Caco-2 (cell line): ENCODE measurements around the gene PARD3B. TPM values are rescaled to one million over a fixed set of nuclear protein-coding genes. Genes with fewer than 3 reads are reported as not detected.

Experiments used
- BruUV-seq: library from RNA; stranded (reverse); fragments of 400-500 nt; replicated peaks from 2 replicates; lab custom pipeline; 2021; lab: Mats Ljungman, UMichigan
- CTCF ChIA-PET: fragments of 300-600 bp; sonication (Branson Sonifier 250); formaldehyde crosslinking; loops from one replicate; lab custom pipeline; 2022; ENCODE audit warnings: antibody characterized with exemption; lab: Charles Lee
- POLR2A ChIA-PET: fragments of 300-600 bp; sonication (Branson Sonifier 250); formaldehyde crosslinking; loops from one replicate; lab custom pipeline; 2022; ENCODE audit warnings: antibody characterized with exemption; lab: Charles Lee
- DNase-seq, 2 experiments: peaks; one replicate each; pipeline versions ENCODE4 v3.0.0 to v3.0.0-alpha.2; 2020 to 2022
- H3K27me3 ChIP-seq: replicated peaks from 2 replicates; pipeline ENCODE4 v1.6.0; 2011; ENCODE audit warnings: low read length; ENCODE audit not compliant: control insufficient read depth, insufficient read depth
- H3K36me3 ChIP-seq: 2 replicates; pipeline ENCODE4 v1.5.1; 2011; ENCODE audit warnings: low read length; ENCODE audit not compliant: control insufficient read depth, insufficient read depth
- H3K4me1 ChIP-seq: fragments of 250-450 bp; sonication (Bioruptor Pico); 2 replicates; pipeline ENCODE4 v1.5.1; 2020; ENCODE audit warnings: mild to moderate bottlenecking
- H3K4me3 ChIP-seq: 2 replicates; pipeline ENCODE4 v1.5.1; 2011; ENCODE audit warnings: low read depth, mild to moderate bottlenecking, control low read depth, low read length
- H3K9me3 ChIP-seq: fragments of 250-450 bp; sonication (Bioruptor Pico); 2 replicates; pipeline ENCODE4 v1.5.1; 2020; ENCODE audit warnings: mild to moderate bottlenecking, moderate library complexity
- H3K27ac Mint-ChIP-seq: one replicate; pipeline ENCODE4 v1.8.0; 2022; ENCODE audit warnings: mixed read lengths; ENCODE audit not compliant: unreplicated experiment
- H3K27me3 Mint-ChIP-seq: one replicate; pipeline ENCODE4 v1.8.0; 2022; ENCODE audit warnings: mixed read lengths; ENCODE audit not compliant: insufficient read depth, unreplicated experiment
- H3K36me3 Mint-ChIP-seq: one replicate; pipeline ENCODE4 v1.8.0; 2022; ENCODE audit warnings: mild to moderate bottlenecking, mixed read lengths; ENCODE audit not compliant: insufficient read depth, unreplicated experiment
- H3K4me1 Mint-ChIP-seq: one replicate; pipeline ENCODE4 v1.8.0; 2022; ENCODE audit warnings: low read depth, mixed read lengths; ENCODE audit not compliant: unreplicated experiment
- H3K4me3 Mint-ChIP-seq: one replicate; pipeline ENCODE4 v1.8.0; 2022; ENCODE audit warnings: mild to moderate bottlenecking, moderate library complexity, mixed read lengths; ENCODE audit not compliant: unreplicated experiment
- H3K9me3 Mint-ChIP-seq: one replicate; pipeline ENCODE4 v1.8.0; 2022; ENCODE audit warnings: mixed read lengths; ENCODE audit not compliant: unreplicated experiment
- intact Hi-C: fragments of 100-400 bp; cut with micrococcal nuclease; formaldehyde crosslinking; loops from one replicate; pipeline ENCODE4 v1.10.0; 2022; ENCODE audit not compliant: unreplicated experiment
- total RNA-seq: library from RNA; stranded (reverse); gene quantifications from 2 replicates; pipeline ENCODE4 v1.2.3, GENCODE V29; 2022
- TF ChIP-seq, protein P1 (sequence below), 2 experiments: fragments of 200-600 bp in 1 of 2; IDR thresholded peaks; 1 replicate in 1 of 2; 2 replicates in 1 of 2; pipeline versions ENCODE4 v1.5.1 to v1.8.0; 2011 to 2022; ENCODE audit warnings: antibody characterized with exemption in 1 of 2, control low read depth in 1 of 2, inconsistent platforms in 1 of 2, low read depth in 1 of 2, low read length in 1 of 2, mild to moderate bottlenecking in 1 of 2, moderate library complexity in 1 of 2; ENCODE audit not compliant: insufficient read depth in 1 of 2, severe bottlenecking in 1 of 2, unreplicated experiment in 1 of 2

PARD3B gene
- total RNA-seq, 1 experiment from 2014 or later = 68.9 TPM

- Mint-ChIP-seq H3K4me1 (no peaks in the 10 kb centered on the region), H3K4me3 (no peak overlapping the region), H3K27ac (no peak overlapping the region), H3K9me3 (no peaks in the 10 kb centered on the region), H3K27me3 (no peaks in the 10 kb centered on the region), H3K36me3 (peaks cover 6% of the 10 kb centered on the region)
- BruUV-seq = no TSS peak
- Histone ChIP-seq H3K4me3 (no peak overlapping the region), H3K4me1 (no peaks in the 10 kb centered on the region), H3K9me3 (no peaks in the 10 kb centered on the region), H3K27me3 (no peaks in the 10 kb centered on the region), H3K36me3 (no peaks in the 10 kb centered on the region)
- TF ChIP-seq, protein P1, sequence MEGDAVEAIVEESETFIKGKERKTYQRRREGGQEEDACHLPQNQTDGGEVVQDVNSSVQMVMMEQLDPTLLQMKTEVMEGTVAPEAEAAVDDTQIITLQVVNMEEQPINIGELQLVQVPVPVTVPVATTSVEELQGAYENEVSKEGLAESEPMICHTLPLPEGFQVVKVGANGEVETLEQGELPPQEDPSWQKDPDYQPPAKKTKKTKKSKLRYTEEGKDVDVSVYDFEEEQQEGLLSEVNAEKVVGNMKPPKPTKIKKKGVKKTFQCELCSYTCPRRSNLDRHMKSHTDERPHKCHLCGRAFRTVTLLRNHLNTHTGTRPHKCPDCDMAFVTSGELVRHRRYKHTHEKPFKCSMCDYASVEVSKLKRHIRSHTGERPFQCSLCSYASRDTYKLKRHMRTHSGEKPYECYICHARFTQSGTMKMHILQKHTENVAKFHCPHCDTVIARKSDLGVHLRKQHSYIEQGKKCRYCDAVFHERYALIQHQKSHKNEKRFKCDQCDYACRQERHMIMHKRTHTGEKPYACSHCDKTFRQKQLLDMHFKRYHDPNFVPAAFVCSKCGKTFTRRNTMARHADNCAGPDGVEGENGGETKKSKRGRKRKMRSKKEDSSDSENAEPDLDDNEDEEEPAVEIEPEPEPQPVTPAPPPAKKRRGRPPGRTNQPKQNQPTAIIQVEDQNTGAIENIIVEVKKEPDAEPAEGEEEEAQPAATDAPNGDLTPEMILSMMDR (IDR thresholded peaks at IDR 0.05; ENCODE audit: insufficient read depth in 1 of 2, low read depth in 1 of 2, low read length in 1 of 2, severe bottlenecking in 1 of 2, unreplicated experiment in 1 of 2) = no peak
- ChIA-PET CTCF (no interaction called here), POLR2A (no interaction called here)
- DNase-seq = no peak
- intact Hi-C loops = no loop called here
Observed at GRCh38 chr2:205283736-205284270, 738.5 kb downstream of the PARD3B start.

DNA sequence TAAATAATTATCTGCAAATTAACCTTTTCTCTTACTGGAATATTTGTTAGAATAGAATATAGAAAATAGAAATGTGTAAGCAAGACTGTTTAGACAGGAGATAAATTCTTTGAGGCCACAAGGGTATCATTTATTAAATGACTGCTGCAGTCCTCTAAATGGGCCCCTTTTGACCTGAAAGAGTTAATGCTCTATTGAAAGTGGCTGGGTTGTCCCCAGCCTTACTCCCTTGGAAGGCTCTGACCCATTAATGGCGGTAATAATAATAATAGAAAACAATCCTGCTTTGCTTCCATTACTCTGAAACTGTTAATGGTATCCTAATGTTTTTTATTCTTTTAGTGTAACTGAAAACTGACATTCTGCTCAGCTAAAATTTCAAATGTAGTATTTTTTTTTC is 739.1 kb downstream of the PARD3B start:
- Histone ChIP-seq H3K4me3 (no peak overlapping the region), H3K4me1 (no peaks in the 10 kb centered on the region), H3K9me3 (no peaks in the 10 kb centered on the region), H3K36me3 (no peaks in the 10 kb centered on the region), H3K27me3 (no peaks in the 10 kb centered on the region)
- TF ChIP-seq, protein P1 (IDR thresholded peaks at IDR 0.05; ENCODE audit: insufficient read depth in 1 of 2, low read depth in 1 of 2, low read length in 1 of 2, severe bottlenecking in 1 of 2, unreplicated experiment in 1 of 2) = no peak
- intact Hi-C loops = no loop called here
- no peak overlapping the region for H3K4me3 Mint-ChIP-seq
- no peak overlapping the region for H3K27ac Mint-ChIP-seq
- H3K4me1 Mint-ChIP-seq = no peaks in the 10 kb centered on the region
- POLR2A ChIA-PET = no interaction called here
- BruUV-seq = no TSS peak
- CTCF ChIA-PET = no interaction called here
- H3K27me3 Mint-ChIP-seq = no peaks in the 10 kb centered on the region
- peaks cover under 1% of the 10 kb centered on the region for H3K36me3 Mint-ChIP-seq
- DNase-seq = no peak
- H3K9me3 Mint-ChIP-seq = no peaks in the 10 kb centered on the region

- Histone ChIP-seq H3K36me3 (no peaks in the 10 kb centered on the region), H3K9me3 (peaks cover 6% of the 10 kb centered on the region; the same call in 1 of the 2 replicates), H3K4me1 (no peaks in the 10 kb centered on the region), H3K4me3 (no peak overlapping the region), H3K27me3 (no peaks in the 10 kb centered on the region)
- CTCF ChIA-PET = no interaction called here
- Mint-ChIP-seq H3K4me3 (no peak overlapping the region), H3K27me3 (no peaks in the 10 kb centered on the region), H3K9me3 (no peaks in the 10 kb centered on the region), H3K4me1 (no peaks in the 10 kb centered on the region), H3K27ac (no peak overlapping the region), H3K36me3 (no peaks in the 10 kb centered on the region)
- no peak for DNase-seq
- TF ChIP-seq, protein P1 (IDR thresholded peaks at IDR 0.05; ENCODE audit: insufficient read depth in 1 of 2, low read depth in 1 of 2, low read length in 1 of 2, severe bottlenecking in 1 of 2, unreplicated experiment in 1 of 2) = no peak
- POLR2A ChIA-PET = no interaction called here
- BruUV-seq = no TSS peak
- intact Hi-C loops = no loop called here
Observed at GRCh38 chr2:205287316-205287715, 742.0 kb downstream of the PARD3B start.
